Measurements from ENCODE around the gene AKAP8L. TPM values are rescaled to one million over a fixed set of nuclear protein-coding genes. Genes with fewer than 3 reads are reported as not detected.

AKAP8L gene
- total and polyA plus RNA-seq, 12 donors = 45.2 to 140 (median 63.1) TPM

- peaks cover 26 to 49% (median 47%) of the 10 kb centered on the region in 9 donors for H3K4me1 ChIP-seq
- 0 to 1% methylated on average over 109 to 111 of the region's 111 CpGs for WGBS, 2 donors
These were observed 39.4 kb downstream of the AKAP8L start, which contains the start of gene AKAP8 for GRCh38 chr19:15379083-15379998. Gene AKAP8 (minus strand): TSS chr19:15379787. CDS start chr19:15379731, 56 bp downstream.

GRCh38 chr19:15378534-15379082 lies 40.2 kb downstream of the AKAP8L start:
- no peak for DNase-seq
- H3K4me1 ChIP-seq = peaks cover 33 to 57% (median 54%) of the 10 kb centered on the region in 9 donors
- peaks cover 0 to 27% (median 0%) of the 10 kb centered on the region in 9 donors for H3K36me3 ChIP-seq
- H3K9me3 ChIP-seq = no peaks in the 10 kb centered on the region
- TF ChIP-seq CTCF (IDR thresholded peaks at IDR 0.05) = no peak
- peak overlapping the region; percentile 58 to 99 (median 90) for H3K4me3 ChIP-seq
- H3K27ac ChIP-seq = peak overlapping the region; percentile 93 to 99 (median 98)
- intact Hi-C loops (cut with DNase I) = loop anchor here in 5 of 10 donors (2.0 to 10.0 kb wide), 9 partner anchors 39 to 176 kb away; partner anchors contain the start of genes AKAP8L (in 2 of the 5), BRD4 (in 2 of the 5) and WIZ (in 1 of the 5)
- 0 to 1% methylated on average over 22 of the region's 22 CpGs for WGBS, 2 donors
- peak in 1 of 8 donors; percentile 22 for ATAC-seq
- H3K27me3 ChIP-seq = no peaks in the 10 kb centered on the region

More at GRCh38 chr19:15379083-15379998, 39.4 kb downstream of the AKAP8L start, which contains the start of gene AKAP8:
- no peak for TF ChIP-seq CTCF (IDR thresholded peaks at IDR 0.05)
- Histone ChIP-seq H3K27ac (peak within 1 kb of the TSS; percentile 93 to 99 (median 98)), H3K27me3 (no peaks in the 10 kb centered on the region), H3K36me3 (peaks cover 0 to 21% (median 0%) of the 10 kb centered on the region in 9 donors), H3K4me3 (peak within 1 kb of the TSS; percentile 58 to 99 (median 90)), H3K9me3 (no peaks in the 10 kb centered on the region)
- intact Hi-C loops (cut with DNase I) = loop anchor here in 5 of 10 donors (2.0 to 10.0 kb wide), 9 partner anchors 38 to 175 kb away; partner anchors contain the start of genes AKAP8L (in 2 of the 5), BRD4 (in 2 of the 5) and WIZ (in 1 of the 5)
- DNase-seq (peak; percentile 98 to 99), ATAC-seq (peak; percentile 94 to 97 (median 97))

- Histone ChIP-seq H3K36me3 (peaks cover 11 to 50% (median 30%) of the 10 kb centered on the region in 9 donors), H3K27ac (peak overlapping the region; percentile 16 to 88 (median 68)), H3K9me3 (no peaks in the 10 kb centered on the region), H3K4me3 (peak overlapping the region in 7 of 10 donors; percentile 11 to 26 (median 16)), H3K4me1 (peaks cover 34 to 71% (median 54%) of the 10 kb centered on the region in 9 donors), H3K27me3 (no peaks in the 10 kb centered on the region)
- no peak for TF ChIP-seq CTCF (IDR thresholded peaks at IDR 0.05)
- DNase-seq = peak; percentile 51 to 81
- intact Hi-C loops (cut with DNase I) = loop anchor here in 5 of 10 donors (5.0 to 10.0 kb wide), 7 partner anchors 42 to 180 kb away; partner anchors contain the start of genes BRD4 (in 3 of the 5), AKAP8L (in 1 of the 5) and WIZ (in 1 of the 5)
- peak in 7 of 8 donors; percentile 7 to 66 (median 43) for ATAC-seq
- WGBS, 2 donors = 21 to 31% methylated on average over 24 of the region's 24 CpGs
These were observed 43.9 kb downstream of the AKAP8L start for GRCh38 chr19:15374796-15375440.

Data from heart right ventricle (tissue), 16 donors.